Measurements from ENCODE around the gene ZNF385C.

The ZNF385C gene

DNA sequence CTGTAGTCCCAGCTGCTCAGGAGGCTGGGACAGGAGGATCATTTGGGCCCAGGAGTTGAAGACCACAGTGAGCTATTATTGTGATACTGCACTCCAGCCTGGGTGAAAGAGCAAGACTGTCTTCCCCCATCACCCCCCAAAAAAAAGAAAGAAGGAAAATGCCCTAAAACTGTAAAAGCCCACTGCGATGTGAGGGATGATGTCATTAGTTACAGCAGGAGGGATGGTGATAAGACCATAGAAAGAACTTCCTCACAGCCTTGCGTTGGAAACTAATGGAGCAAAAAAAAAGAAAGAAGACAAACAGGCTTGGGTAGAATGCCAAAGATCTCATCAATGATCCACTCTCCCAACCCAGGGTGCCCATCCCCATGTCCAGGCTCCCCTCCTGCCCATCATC, 18.7 kb downstream of the ZNF385C start:
- DNase-seq (ENCODE audit: extremely low read depth, low read depth): no peak
- no peak for TF ChIP-seq CTCF (IDR thresholded peaks at IDR 0.05; ENCODE audit: low read depth, low read length)

DNA sequence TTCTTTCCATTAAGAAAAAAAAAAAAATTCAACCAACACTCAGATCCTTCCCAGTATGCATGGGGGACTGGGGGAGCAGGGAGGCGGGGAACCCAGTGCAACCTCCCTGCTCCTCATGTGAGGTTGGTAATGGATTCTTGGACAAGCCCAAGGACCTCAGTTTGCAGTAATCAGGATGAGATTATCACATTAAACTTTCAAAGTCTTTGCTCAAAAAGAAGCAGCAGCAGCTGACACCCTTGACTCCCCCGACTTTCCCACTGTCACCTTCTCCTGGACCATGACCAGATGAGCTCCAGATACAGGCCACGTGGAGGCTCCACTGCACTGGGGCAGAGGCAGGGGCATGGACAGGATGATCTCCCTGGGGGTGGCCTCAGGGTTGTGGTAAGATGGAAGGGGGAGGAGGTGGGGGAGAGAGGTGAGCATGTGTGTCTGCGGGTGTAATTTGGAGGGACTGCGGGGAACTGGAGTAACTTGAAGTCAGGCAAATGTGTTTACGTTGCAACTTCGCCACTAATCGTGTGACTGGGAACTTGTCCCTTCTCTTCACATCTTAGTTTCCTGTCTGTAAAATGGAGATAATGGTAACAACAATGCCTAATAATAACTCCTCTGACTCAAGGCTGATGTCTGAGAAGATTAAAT, 19.8 kb downstream of the ZNF385C start:
- no peak for DNase-seq (ENCODE audit: extremely low read depth, low read depth)
- no peak for TF ChIP-seq CTCF (IDR thresholded peaks at IDR 0.05; ENCODE audit: low read depth, low read length)

DNA sequence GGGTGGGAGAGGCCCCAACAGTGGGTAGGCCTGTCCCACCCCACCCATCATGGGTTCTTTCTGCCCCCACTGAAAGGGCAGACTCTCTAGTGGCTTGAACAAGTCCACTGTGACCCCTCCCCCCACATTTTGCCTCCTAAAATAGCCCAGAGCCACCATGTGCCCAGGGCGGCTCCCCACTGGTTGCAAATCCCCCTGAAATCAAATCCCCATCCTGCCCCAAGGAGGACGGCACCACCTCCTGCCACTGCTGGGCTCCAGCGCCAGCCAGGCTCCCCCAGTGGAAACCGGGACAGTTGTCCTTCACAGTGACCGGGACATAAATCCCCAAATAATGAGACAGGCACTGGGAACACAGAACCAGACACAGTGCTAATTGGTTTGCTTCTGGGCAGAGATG, 20.5 kb downstream of the ZNF385C start:
- DNase-seq (ENCODE audit: extremely low read depth, low read depth): no peak
- no peak for TF ChIP-seq CTCF (IDR thresholded peaks at IDR 0.05; ENCODE audit: low read depth, low read length)

DNA sequence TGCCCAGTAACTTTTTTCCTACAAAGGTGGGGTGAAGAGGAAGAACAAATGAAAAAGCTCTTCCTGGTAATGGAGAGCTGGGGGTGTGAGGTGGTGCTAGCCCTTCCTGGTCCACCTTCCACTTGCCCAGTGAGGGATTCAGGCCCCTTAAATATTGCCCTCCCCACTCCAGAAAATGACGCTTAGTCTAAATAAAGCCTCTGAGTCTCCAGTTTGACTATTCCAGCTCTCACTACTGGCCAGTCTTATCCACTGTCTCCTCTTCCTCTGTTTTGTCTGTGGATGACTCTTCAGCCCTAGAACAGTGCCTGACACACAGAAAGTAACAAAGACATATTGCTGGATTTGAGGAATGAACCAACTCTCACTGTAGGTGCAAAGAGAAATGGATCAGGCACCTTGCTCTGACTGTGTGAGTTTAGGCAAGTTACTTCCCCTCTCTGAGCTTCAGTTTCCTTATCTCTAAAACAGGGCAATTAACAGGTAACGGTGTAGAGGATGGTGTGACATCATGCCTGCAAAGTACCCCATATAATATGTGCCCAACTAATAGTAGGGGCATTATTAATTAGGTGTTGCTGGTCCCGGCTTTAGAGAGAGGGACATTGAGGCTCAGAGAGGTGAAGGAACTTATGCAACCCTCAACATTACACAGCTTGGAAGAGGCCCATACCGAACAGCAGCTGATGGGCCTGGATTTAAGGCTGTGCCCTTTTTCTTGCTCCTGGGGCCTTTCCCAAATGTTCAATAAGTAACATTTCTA, 21.3 kb downstream of the ZNF385C start:
- no peak for TF ChIP-seq CTCF (IDR thresholded peaks at IDR 0.05; ENCODE audit: low read depth, low read length)
- DNase-seq (ENCODE audit: extremely low read depth, low read depth): no peak

- TF ChIP-seq CTCF (IDR thresholded peaks at IDR 0.05; ENCODE audit: low read depth, low read length): no peak
- DNase-seq (ENCODE audit: extremely low read depth, low read depth): no peak
Observed at GRCh38 chr17:42075789-42076188, 22.5 kb downstream of the ZNF385C start.

GRCh38 chr17:42072323-42073187, 25.7 kb downstream of the ZNF385C start:
- DNase-seq (ENCODE audit: extremely low read depth, low read depth): no peak
- TF ChIP-seq CTCF (IDR thresholded peaks at IDR 0.05; ENCODE audit: low read depth, low read length): no peak

DNA sequence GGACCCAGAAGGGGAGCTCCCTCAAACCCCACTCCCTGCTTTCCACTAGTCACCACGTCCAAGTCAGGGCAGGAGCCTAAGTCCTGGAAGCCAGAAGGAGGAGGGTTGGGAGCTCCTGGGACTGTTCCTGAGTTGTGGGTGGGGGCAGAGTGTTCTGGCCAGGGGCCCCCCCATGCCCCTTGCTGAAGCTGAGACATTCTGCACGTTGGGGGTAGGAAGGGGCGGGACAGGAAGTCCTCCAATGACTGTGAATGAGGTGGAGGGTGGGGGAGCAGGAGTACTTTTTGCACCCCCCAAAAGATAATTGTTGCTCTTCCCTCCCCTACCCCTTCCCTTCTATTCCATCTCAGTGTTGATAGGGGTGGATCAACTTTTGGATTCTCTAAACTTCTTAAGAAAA, 26.5 kb downstream of the ZNF385C start:
- no peak for TF ChIP-seq CTCF (IDR thresholded peaks at IDR 0.05; ENCODE audit: low read depth, low read length)

More for the DNA sequence above, 26.5 kb downstream of the ZNF385C start:
- no peak for DNase-seq (ENCODE audit: extremely low read depth, low read depth)
